Ascending aorta (tissue), 2 donors: ENCODE data around the gene FSTL3. TPM values are rescaled to one million over a fixed set of nuclear protein-coding genes. Genes with fewer than 3 reads are reported as not detected.
"Not testable (repeated sequence)": the region's sequence is repeated elsewhere in the genome, so short reads cannot be mapped to it uniquely, and the experiment has no call there.

Experiments used
- DNase-seq, 2 donors: peaks; one replicate each; pipeline ENCODE4 v3.0.0-alpha.2; 2019; ENCODE audit warnings: low spot score in 2 of 2
- H3K27ac ChIP-seq, 2 donors: fragments of 200-600 bp; sonication (generic); one replicate each; pipeline ENCODE4 v1.5.1; 2016 to 2017; ENCODE audit warnings: mild to moderate bottlenecking in 1 of 2
- H3K27me3 ChIP-seq: fragments of 200-600 bp; sonication (generic); one replicate; pipeline ENCODE4 v1.5.1; 2017
- H3K36me3 ChIP-seq, 2 donors: fragments of 200-600 bp; sonication (generic); one replicate each; pipeline ENCODE4 v1.5.1; 2016
- H3K4me1 ChIP-seq, 2 donors: fragments of 200-600 bp; sonication (generic); one replicate each; pipeline ENCODE4 v1.5.1; 2016 to 2017; ENCODE audit warnings: mild to moderate bottlenecking in 1 of 2
- H3K4me3 ChIP-seq, 2 donors: fragments of 200-600 bp; sonication (generic); one replicate each; pipeline ENCODE4 v1.5.1; 2016 to 2017; ENCODE audit warnings: mild to moderate bottlenecking in 1 of 2
- H3K9me3 ChIP-seq, 2 donors: fragments of 200-600 bp; sonication (generic); one replicate each; pipeline ENCODE4 v1.5.1; 2016
- CTCF ChIP-seq, 3 experiments: fragments of 200-600 bp in 2 of 3; fragments of 450-650 bp in 1 of 3; sonication (generic) in 2 of 3; IDR thresholded peaks; one replicate each; pipeline ENCODE4 v1.5.1; 2016 to 2019; ENCODE audit warnings: antibody characterized with exemption in 3 of 3, mild to moderate bottlenecking in 1 of 3, moderate library complexity in 1 of 3
- intact Hi-C: fragments of 100-400 bp; cut with DNase I; formaldehyde crosslinking; loops from one replicate; pipeline ENCODE4 v1.15.1; 2023
- total RNA-seq: library from RNA; depleted of rRNA; stranded (reverse); fragments of >200 nt; gene quantifications from one replicate; pipeline ENCODE4 v1.1.0, GENCODE V29; 2016

The FSTL3 gene
- total RNA-seq, 1 donor from 2014 or later, result 541 TPM

- intact Hi-C loops, result no loop called here
- Histone ChIP-seq H3K27me3 (no peaks in the 10 kb centered on the region), H3K9me3 (no peaks in the 10 kb centered on the region), H3K4me3 (no peak overlapping the region), H3K4me1 (no peaks in the 10 kb centered on the region), H3K36me3 (no peaks in the 10 kb centered on the region), H3K27ac (no peak overlapping the region)
- no peak for TF ChIP-seq CTCF (IDR thresholded peaks at IDR 0.05)
- no peak for DNase-seq
Measured at GRCh38 chr19:688992-689391, 12.8 kb downstream of the FSTL3 start.

GRCh38 chr19:690203-690602 is 14.0 kb downstream of the FSTL3 start:
- no peak overlapping the region for H3K27ac ChIP-seq
- H3K36me3 ChIP-seq, result no peaks in the 10 kb centered on the region
- no peak overlapping the region for H3K4me3 ChIP-seq
- TF ChIP-seq CTCF (IDR thresholded peaks at IDR 0.05), result no peak
- H3K4me1 ChIP-seq, result no peaks in the 10 kb centered on the region
- no peaks in the 10 kb centered on the region for H3K9me3 ChIP-seq
- intact Hi-C loops, result no loop called here
- H3K27me3 ChIP-seq, result no peaks in the 10 kb centered on the region
- no peak for DNase-seq

- intact Hi-C loops, result no loop called here
- no peaks in the 10 kb centered on the region for H3K4me1 ChIP-seq
- H3K9me3 ChIP-seq, result no peaks in the 10 kb centered on the region
- H3K27ac ChIP-seq, result no peak overlapping the region
- H3K36me3 ChIP-seq, result no peaks in the 10 kb centered on the region
- no peak overlapping the region for H3K4me3 ChIP-seq
- TF ChIP-seq CTCF (IDR thresholded peaks at IDR 0.05), result no peak
- DNase-seq, result no peak
- H3K27me3 ChIP-seq, result no peaks in the 10 kb centered on the region
Measured at GRCh38 chr19:694481-695351, 18.5 kb downstream of the FSTL3 start.

GRCh38 chr19:695352-695949 is 19.3 kb downstream of the FSTL3 start, which contains the start of gene PRSS57:
TSS of gene PRSS57 (minus strand) at chr19:695452. CDS start at chr19:695430, 22 bp downstream.
- no peak within 1 kb of the TSS for H3K27ac ChIP-seq
- no peak for TF ChIP-seq CTCF (IDR thresholded peaks at IDR 0.05)
- no peaks in the 10 kb centered on the region for H3K9me3 ChIP-seq
- H3K27me3 ChIP-seq, result no peaks in the 10 kb centered on the region
- H3K4me1 ChIP-seq, result no peaks in the 10 kb centered on the region
- intact Hi-C loops, result no loop called here
- H3K36me3 ChIP-seq, result no peaks in the 10 kb centered on the region
- no peak for DNase-seq
- no peak within 1 kb of the TSS for H3K4me3 ChIP-seq

- DNase-seq, H3K4me3 ChIP-seq, H3K9me3 ChIP-seq, H3K27me3 ChIP-seq, intact Hi-C loops, H3K4me1 ChIP-seq, H3K36me3 ChIP-seq, H3K27ac ChIP-seq: not testable (repeated sequence)
Measured at GRCh38 chr19:698529-698928, 22.3 kb downstream of the FSTL3 start.

GRCh38 chr19:699885-700284 is 23.7 kb downstream of the FSTL3 start:
- H3K36me3 ChIP-seq, H3K4me1 ChIP-seq, H3K4me3 ChIP-seq, H3K27ac ChIP-seq, intact Hi-C loops, H3K9me3 ChIP-seq, DNase-seq: not testable (repeated sequence)
- peaks cover 11% of the 10 kb centered on the region for H3K27me3 ChIP-seq

- H3K27me3 ChIP-seq, result peaks cover 11% of the 10 kb centered on the region
- H3K4me3 ChIP-seq, H3K36me3 ChIP-seq, H3K9me3 ChIP-seq, DNase-seq, intact Hi-C loops, H3K4me1 ChIP-seq, H3K27ac ChIP-seq: not testable (repeated sequence)
Measured at GRCh38 chr19:702847-703246, 26.7 kb downstream of the FSTL3 start.
